HG03378 (cell line): ENCODE data around the gene TLN1.

Source experiments
- ATAC-seq: cut with Tn5 transposase; IDR thresholded peaks from one replicate; pipeline ENCODE4 v1.9.1; 2021; ENCODE audit warnings: mild to moderate bottlenecking, moderate library complexity; ENCODE audit not compliant: unreplicated experiment

Gene TLN1

DNA sequence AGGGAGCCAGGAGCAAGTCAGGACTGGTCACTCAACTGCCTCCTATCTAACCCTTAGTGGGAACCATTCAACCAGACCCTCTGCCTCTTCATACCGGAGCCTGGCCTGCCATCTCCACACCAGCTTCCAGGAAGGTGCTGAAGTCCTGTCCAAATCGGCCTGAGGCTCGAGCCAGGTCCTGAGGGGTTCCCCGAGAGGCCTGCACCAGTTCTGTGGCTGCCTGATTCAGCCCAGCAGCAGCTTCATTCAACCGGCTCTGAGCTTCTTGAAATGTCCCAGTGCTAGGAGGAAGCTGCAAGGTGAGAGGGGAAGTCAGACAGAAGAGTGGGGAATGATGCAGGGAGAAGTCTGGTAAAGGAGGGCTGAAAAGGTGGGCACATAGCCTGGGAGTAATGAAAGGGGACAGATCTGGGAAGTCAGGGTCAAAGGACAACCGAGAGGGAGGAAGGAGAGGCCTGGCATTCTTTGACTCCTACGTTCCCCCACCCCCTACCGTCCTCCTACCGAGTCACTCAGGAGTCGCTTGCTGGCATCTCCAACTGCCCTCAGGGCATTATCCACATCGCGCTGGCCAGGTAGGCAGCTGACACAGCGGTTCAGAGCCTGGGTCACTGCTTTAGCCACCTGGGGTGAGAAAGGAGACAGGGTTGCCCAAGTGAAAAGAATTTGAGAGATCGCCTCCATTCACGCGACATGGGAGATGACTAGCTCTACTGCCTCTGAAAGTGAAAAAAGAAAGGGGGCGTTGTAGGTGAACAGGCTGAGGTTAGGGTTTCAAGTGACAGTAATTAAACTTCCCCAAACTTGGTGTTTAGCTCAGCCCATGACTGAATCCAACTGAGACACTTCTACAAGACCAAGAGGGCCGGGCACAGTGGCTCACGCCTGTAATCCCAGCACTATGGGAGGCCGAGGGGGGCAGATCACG, 20.2 kb downstream of the TLN1 start:
- ATAC-seq: no peak

DNA sequence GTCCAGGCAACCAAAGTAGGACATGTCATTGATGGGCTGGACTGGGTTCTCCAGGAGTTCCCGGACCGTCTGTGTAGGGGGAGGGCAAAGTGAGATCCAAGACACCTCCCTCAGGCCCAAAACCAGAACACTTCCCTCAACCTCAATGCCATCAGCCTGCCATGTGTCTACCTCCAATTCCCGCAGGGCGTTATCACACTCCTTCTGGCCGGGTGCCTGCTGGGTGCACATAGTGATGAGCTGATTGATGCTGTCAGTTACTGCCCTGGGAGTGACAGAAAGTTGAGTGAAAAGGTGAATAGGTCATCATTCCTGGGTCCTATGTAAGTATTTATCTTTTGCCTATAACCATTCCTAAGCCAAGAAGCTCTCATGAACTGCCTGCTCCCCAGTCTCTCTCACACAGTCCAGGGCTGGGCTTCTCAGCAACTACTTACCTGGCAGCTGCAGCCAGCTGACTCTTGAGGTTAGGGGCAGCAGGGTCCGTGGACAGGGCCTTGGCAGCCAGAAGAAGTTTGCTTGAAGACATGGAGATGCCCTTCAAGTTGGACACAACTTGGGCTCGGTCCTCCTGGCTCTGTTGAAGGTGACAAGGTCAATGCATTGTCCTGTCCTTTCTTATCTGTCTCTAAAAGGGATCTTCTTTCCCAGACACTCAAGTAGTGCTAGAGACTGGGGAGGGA, 21.0 kb downstream of the TLN1 start:
- ATAC-seq: no peak

DNA sequence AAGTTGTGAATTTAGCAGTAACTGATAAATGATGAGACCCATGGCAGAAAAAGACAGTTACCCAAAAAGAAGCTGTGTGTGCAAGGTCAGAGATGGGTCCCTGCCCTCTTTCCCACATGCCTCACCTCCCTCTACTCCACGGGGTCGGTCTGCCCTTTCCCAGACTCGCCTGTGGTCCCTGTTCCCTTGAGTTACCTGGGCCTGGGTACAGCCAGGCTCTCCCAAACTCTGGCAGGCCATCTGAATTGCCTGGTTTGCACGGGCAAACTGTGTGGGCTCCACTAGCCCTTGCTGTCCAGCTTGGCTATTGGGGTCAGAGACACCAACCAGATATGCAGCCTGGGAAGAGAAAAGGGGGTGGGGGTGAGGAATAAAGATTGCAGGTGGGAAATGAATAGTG, 23.8 kb downstream of the TLN1 start:
- ATAC-seq: no peak

DNA sequence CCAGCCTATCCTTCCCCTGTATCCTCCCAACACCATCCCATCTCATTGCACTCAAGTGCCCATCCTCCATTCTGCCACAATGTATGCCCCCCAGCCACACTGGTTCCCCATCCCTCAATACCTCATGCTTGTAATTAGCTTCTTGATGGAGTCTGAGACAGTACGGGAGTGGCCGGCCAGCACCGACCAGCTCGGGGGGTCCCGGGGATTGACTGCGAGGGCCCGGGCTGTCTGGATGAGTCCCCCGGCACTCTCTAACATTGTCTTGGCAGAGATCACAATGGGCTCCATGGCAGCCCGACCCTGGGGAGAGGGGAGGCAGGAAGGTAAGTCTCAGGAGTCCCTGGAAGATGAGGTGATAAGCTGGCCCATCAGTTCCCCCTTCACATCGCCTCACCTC, 25.0 kb downstream of the TLN1 start:
- no peak for ATAC-seq

DNA sequence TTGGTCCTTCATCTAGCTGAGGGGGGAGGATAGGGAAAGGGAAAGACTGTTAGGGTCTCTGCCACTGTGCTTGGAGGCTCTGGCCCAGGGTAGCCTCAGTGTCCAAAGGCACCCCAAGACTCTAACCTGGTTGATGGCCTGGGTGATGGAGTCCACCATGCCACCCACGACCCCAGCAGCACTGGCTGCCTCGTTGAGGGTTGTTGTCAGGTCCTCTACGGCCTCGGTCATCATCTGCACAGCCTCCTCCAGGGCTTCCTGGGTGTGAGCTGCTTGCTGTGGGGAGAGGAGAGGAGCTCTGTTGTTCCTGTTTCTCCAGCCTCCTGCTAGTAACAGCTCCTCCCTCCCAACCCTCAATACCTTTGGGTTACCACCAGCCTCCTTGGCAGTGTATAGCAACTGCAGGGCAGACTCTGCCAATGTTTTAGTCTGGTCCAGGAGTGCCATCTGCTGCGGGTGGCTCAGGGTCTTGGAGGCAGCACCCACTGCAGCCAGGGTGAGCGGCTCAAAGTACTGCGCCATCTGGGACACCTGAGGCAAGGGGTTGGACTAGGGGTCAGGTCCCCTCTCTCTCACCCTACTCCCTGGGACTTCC, 26.1 kb downstream of the TLN1 start:
- no peak for ATAC-seq

DNA sequence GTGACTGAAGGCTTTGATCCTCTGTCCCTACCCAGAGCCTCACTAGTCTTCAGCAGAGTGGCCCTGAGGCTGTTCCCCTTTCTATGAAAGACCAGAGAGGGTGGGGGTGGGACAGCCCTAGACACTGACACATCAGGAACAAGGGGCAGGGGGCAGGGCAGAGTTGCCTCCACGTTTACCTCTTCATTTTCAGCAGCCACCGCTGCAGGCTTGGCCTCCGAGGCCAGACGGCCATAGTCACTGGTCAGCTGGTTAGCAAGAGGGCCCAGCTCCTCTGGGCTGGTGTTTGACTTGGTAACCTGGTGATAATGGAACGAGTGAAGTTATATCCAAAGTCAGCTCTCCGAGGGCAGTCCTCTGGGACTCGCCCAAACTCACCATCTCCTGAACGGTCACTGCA, 26.6 kb downstream of the TLN1 start:
- no peak for ATAC-seq

DNA sequence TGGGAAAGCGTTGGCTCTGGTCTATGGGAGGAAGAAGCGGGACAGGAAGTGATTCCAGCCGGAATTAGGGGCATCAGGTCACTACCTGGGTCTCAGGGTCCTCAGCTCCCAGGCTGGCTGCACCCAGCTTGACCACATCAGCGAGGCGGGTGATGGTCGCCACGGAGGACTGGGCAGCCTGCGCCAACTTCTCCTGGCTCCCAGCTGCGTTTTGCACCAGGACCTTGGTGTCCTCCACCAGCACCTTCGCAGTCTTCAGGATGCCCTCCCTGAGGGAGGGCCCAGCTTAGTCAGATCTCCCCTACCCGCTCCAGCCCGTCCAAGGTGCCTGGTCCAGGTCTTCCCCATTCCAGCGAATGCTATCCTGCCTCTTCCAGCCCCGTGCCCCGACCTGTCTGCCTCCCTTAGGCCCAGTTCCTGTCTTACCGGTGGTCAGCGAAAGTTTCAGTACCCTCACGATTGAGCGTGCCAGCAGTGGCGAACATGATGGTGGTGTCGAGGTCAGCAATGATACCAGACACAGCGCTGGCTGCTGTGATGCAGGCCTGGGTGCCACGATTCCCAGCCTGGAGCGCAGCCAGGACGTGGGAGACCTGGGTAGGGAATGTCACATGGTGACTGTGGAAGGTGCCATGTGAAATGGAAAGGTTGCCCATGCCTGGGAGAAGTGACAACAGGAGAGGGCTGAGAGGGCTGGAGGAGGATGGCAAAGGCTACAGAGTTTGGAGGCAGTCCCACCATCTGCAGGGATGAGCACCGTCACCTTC, 27.9 kb downstream of the TLN1 start:
- no peak for ATAC-seq

DNA sequence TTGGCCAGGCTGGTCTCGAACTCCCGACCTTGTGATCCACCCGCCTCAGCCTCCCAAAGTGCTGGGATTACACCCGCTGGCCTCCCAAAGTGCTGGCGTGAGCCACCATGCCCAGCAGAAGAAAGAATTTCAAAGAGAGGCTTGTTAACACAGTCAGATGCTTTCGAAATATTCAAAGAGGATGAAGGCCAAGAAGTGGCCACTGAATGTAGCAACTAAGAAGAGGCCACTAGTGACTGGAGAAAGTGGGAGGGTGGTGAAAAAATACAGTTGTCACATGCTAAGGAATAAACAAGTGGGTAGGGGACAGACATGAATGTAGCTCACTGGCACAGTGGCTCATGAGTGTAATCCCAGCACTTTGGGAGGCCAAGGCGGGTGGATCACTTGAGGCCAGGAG, 29.3 kb downstream of the TLN1 start:
- no peak for ATAC-seq

DNA sequence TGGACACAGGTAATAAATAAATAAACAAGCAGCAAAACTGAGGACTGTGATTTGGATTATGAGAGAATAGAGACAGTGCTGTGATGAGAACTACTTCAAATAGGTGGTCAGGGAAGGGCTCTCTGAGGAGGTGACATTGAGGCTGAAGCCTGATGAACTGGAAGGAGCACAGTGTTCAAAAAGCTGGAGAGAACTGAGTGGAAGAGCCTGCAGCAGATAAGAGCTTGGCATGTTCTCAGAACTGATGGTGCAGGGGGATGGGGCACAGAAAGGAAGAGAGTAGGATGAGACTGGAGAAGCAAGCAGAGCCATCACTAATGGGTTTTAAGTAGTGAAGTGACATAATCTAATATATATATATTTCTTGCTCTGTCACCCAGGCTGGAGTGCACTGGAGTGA, 31.1 kb downstream of the TLN1 start:
- ATAC-seq: no peak

DNA sequence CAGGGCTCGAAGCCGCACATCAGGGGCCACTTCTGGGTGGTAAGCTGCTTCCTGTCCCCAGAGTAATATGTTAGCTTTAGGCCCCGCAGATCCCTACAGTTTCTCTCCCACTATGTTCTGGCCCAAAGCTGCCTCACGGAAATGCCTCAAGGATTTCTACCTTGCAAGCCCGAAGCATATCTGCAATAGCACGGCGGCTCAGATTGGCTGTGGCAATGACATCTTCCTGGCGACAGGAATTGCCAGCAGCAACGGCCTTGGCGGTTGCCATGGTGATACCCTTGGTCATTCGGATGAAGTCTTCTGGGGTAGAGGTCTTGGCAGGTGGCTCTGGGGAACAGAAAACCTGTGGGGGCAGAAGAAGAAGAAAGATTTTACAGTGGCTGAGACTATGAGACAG, 32.0 kb downstream of the TLN1 start:
- no peak for ATAC-seq

DNA sequence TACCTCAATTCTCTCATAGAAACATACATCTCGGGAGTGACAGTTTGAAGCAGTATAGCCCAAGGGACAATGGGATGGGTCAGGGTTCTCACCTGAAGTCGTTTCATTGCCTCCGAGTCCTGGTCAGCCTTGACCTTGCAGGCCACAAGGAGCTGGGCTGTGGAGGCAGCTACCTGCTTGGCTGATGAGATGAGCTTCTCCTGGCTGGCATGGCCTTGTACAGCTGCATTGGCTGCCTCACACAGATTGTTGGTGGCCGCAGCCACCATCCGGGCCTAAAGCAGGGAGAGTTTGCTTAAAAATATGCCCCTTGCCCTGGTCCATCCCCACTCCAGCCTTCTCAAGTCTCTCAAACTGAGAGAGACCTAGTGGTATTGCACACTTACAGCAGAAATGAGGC, 33.8 kb downstream of the TLN1 start:
- ATAC-seq: no peak

DNA sequence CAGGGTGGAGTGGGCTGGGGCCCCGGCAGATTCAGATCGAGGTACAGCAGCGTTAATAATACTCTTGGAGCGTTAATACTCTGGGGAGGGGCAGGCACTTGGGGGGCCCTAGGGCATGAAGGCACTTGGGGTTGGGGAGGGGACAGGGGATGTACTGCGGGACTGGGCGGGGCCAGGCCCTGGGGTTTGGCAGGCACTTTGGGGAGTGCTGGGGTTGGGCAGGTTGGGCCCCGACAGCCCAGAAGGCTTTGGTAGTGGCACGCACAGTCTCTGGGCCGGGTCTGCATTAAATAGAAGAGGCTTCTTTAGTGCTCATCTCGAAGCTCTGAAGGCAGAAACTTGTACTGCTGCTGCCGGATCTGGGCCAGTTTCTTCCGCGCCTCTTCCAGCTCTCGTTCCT, 34.5 kb downstream of the TLN1 start:
- ATAC-seq: no peak

DNA sequence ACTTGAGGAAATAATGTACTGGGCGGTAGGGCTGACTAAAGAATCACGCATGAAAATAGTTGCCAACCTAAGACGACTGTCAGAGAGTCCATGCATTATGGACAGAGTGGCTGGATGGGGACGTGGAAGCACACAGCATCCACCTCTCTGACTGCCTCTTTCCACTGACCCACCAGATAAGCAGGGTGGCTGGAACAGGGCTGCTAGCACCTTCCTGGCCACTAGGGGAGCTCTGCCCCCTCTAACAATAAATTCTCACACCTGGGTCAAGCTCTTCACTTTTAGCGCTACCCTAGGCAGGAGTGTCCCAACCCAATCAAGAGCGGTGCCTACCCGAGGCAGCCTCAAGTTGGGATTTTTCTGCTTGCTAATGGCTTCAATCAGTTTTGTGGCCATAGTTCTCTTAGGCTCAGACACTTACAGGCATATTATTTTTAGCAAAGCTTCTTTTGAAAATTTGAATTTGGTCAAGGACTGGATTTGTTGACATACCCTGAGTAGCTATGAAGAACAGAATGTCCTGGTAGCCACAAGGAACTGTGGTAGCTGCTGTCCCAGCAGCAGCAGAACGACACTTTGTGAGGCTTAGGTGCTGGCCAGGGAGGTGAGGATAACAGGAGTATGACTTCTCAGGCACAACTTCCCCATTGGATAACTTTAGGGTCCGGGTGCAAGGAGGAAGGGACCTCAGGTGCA, 35.3 kb downstream of the TLN1 start:
- ATAC-seq: peak; percentile 60

DNA sequence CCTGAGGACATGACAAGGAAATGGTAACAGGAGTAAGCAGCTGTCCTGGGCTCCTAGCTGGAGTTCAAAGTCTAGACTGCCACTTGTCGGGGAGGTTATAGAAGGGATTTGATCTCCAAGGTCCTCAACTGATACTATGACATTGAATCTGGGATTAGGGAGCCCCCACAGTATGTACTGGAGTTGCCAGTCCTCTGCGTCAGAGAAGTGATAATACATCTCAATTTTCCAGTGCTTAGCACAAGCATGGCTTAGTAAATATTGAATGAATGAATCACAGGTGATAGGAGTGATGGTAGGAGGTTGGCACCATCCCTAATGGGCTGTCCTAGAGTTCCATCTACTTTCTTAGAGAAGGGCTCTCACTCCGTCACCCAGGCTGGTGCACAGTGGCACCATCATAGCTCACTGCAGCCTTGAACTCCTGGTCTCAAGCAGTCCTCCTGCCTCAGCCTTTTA, 36.0 kb downstream of the TLN1 start:
- ATAC-seq: no peak

DNA sequence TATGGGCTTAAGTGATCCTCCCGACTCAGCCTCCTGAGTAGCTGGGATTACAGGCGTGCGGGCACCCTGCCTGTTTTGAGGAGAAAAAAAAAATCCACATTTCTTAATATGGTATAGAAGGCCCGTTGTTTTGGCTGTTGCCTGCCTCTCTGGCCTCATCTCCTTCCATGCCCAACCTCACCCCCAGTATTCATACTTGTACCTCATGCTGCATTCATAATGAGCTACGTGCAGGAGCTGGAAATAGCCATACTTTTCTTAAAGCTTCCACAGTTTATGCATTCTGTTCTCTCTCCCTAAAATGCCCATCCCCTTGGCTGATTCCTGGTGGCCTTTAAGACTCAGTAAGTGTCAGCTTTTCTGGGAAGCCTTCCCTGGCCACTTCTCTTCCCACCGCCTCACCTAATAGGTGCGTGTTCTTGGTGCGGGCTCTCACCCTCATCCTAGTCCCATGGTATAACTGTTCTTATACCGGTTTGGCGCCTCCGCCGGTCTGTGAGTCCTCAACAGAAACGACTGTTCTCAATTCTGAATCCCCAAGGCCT, 40.2 kb downstream of the TLN1 start:
- no peak for ATAC-seq

DNA sequence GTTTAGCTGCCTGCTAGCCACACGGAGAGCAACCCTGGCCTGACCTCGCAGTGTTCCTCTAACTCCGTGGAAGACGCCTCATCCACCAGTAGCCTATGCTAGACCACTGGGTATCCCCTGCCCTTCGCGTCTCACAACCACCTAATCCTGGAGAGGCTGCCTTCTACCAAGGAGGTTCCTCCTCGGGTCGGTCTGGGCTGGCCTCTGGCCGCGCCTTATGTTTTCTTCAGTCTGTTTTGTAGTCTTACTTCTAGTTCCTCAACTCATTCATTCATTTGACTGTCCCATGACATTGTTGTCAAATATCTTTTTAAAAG, 40.7 kb downstream of the TLN1 start:
- ATAC-seq: no peak

DNA sequence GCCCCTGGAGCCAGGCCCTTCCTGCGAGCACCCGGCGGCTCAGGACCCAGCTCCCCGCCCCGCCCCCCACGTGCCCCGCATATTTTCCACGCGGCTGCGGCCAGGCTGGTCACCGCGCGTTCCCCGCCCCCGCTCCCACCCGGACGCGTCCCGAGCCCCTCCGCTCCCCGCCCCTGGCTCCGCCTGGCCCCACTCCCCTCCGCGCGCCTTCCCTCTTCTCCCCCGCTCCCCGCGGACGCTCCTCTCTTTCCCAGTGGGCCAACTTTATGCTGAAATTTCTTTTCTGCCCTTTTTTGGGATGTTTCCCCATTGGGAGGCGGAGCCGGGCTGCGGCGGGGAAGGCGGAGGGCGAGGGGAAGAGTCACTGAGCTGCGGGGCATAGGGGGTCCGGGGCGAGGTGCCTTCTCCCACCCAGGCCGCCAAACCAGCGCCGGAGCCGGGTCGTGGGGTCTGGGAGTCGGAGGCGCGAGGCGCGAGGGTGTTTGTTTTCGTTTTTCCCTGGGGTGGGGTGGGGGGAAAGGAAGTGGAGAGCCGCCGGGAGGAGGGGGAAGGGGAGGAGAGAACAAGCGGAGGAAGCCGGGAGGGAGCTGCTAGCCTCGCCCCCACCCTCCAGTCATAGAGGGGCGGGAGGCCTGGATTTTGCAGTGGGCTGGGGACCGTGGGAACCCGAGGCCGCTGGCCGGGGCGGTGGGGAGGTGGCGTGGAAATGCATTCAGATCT, 41.2 kb downstream of the TLN1 start:
- no peak for ATAC-seq

DNA sequence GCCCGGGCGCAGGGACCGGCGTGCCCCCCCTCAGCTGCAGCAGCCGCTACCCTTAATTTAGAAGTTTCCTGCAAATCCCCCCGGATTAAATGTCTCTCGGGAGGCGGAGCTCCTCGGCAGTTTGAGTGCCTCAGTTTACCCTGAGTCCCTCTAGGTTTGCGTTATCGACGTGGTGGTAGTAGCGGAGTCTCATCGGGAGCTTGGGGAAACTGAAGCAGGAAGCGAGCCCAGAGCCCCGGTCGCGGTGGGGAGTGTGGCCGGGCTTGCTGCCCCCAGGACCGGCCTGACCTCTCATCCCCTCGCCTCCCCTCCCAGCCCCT, 41.7 kb downstream of the TLN1 start:
- ATAC-seq: no peak

DNA sequence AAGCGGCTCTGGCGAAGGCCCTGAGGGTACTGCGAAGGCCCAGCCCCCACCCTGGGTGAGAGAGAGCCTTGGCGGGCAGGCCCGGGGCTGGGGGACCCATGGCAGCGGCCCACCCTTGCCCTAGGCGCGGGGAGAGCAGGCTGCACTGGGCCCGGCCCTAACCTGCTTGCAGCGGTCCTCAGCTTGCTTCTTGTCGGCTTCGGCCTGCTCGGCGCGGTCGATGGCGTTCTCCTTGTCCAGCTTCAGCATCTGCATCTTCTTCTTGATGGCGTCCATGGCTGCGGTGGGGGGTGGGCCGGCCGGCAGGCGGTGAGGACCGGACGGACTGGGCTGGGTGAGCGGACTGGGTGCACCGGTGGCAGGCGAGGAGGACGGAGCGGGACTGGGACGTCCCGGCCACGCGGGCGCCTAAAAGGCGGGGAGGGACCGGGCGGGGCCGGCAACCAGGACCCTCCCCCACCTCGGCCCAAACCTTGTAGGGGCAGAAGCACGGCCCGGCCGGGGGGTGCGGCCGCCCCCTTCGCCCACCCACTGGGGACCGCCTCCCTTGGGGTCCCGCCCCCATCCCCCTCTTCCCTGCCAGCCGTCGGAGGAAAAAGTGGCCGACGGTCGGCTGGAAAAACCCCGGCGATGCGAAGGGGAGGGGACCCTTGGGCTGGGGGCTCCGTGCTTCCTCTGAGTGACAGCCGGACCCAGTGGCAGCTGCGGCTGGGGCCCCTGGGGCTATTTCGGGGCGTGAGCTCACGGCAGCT, 42.3 kb downstream of the TLN1 start, which contains the start of gene TPM2:
Gene TPM2, minus strand, starts transcription at position 384 of the 752 bp plus-strand sequence. Its CDS starts 108 bp downstream, at position 276.
- no peak for ATAC-seq
